H1 (cell line): Measurements from ENCODE around the gene VASH1.

Source experiments
- BCL11A ChIP-seq, 2 experiments: IDR thresholded peaks; one replicate each; pipeline ENCODE4 v1.6.1; 2011; ENCODE audit warnings: low read depth in 2 of 2, low read length in 2 of 2, mild to moderate bottlenecking in 2 of 2
- CEBPB ChIP-seq: IDR thresholded peaks from 2 replicates; pipeline ENCODE4 v1.6.1; 2012; ENCODE audit warnings: low read depth, low read length
- CTCF ChIP-seq, 3 experiments: IDR thresholded peaks; 1 replicate in 2 of 3; 2 replicates in 1 of 3; pipeline versions ENCODE4 v1.5.1 to v1.6.1; 2011; ENCODE audit warnings: low read length in 3 of 3, mild to moderate bottlenecking in 3 of 3, inconsistent platforms in 2 of 3, low read depth in 1 of 3, moderate library complexity in 1 of 3; ENCODE audit not compliant: insufficient read depth in 1 of 3; ENCODE audit errors: control extremely low read depth in 1 of 3
- EP300 ChIP-seq, 2 experiments: IDR thresholded peaks; 1 replicate in 1 of 2; 2 replicates in 1 of 2; pipeline ENCODE4 v1.6.1; 2011 to 2012; ENCODE audit warnings: low read depth in 2 of 2, low read length in 2 of 2, mild to moderate bottlenecking in 2 of 2, borderline replicate concordance in 1 of 2, inconsistent platforms in 1 of 2, moderate library complexity in 1 of 2
- EZH2 ChIP-seq: fragments of 200-600 bp; sonication (generic); IDR thresholded peaks from 2 replicates; pipeline ENCODE4 v1.7.1; 2012; ENCODE audit warnings: low read depth, mild to moderate bottlenecking, moderate library complexity, low read length, inconsistent platforms; ENCODE audit not compliant: severe bottlenecking
- FOSL1 ChIP-seq: IDR thresholded peaks from 2 replicates; pipeline ENCODE4 v1.6.1; 2011; ENCODE audit warnings: mild to moderate bottlenecking, low read depth, low read length, moderate library complexity; ENCODE audit not compliant: insufficient read depth
- KDM1A ChIP-seq: fragments of 200-600, 300-600 bp; sonication (generic); IDR thresholded peaks from 2 replicates; pipeline ENCODE4 v1.7.1; 2016; ENCODE audit warnings: mild to moderate bottlenecking, low read length, borderline replicate concordance
- POLR2A ChIP-seq, 2 experiments: IDR thresholded peaks; 1 replicate in 1 of 2; 2 replicates in 1 of 2; pipeline ENCODE4 v1.6.1; 2011; ENCODE audit warnings: low read depth in 2 of 2, low read length in 2 of 2, mild to moderate bottlenecking in 2 of 2; ENCODE audit errors: control extremely low read depth in 1 of 2
- POLR2AphosphoS5 ChIP-seq: IDR thresholded peaks from 2 replicates; pipeline ENCODE4 v1.6.1; 2011; ENCODE audit warnings: low read depth, low read length
- RAD21 ChIP-seq, 2 experiments: IDR thresholded peaks in 1 of 2; conservative IDR thresholded peaks in 1 of 2; 2 replicates each; pipeline ENCODE4 v1.6.1; 2011; ENCODE audit warnings: low read depth in 2 of 2, low read length in 2 of 2, improper control_type of control experiment in 1 of 2, inconsistent platforms in 1 of 2, mild to moderate bottlenecking in 1 of 2, moderate library complexity in 1 of 2
- SP2 ChIP-seq: IDR thresholded peaks from 2 replicates; pipeline ENCODE4 v1.6.1; 2012; ENCODE audit warnings: mild to moderate bottlenecking, low read length, inconsistent platforms
- TAF1 ChIP-seq: IDR thresholded peaks from 2 replicates; pipeline ENCODE4 v1.6.1; 2011; ENCODE audit warnings: mild to moderate bottlenecking, low read depth, low read length

GRCh38 chr14:76719666-76720065, 41.6 kb upstream of the VASH1 start:
- no peak for TF ChIP-seq POLR2AphosphoS5
- TF ChIP-seq RAD21 (IDR thresholded peaks at IDR 0.05 in 1 of 2, conservative IDR thresholded peaks at IDR 0.05 in 1 of 2; ENCODE audit: low read depth in 2 of 2, low read length in 2 of 2) = no peak
- TF ChIP-seq CTCF (IDR thresholded peaks at IDR 0.05; ENCODE audit: control extremely low read depth in 1 of 3, insufficient read depth in 1 of 3, low read depth in 1 of 3, low read length in 3 of 3) = no peak
- TF ChIP-seq BCL11A (IDR thresholded peaks at IDR 0.05; ENCODE audit: low read depth in 2 of 2, low read length in 2 of 2) = no peak
- TF ChIP-seq EZH2 = no peak
- no peak for TF ChIP-seq FOSL1
- no peak for TF ChIP-seq KDM1A
- TF ChIP-seq EP300 (IDR thresholded peaks at IDR 0.05; ENCODE audit: borderline replicate concordance in 1 of 2, low read depth in 2 of 2, low read length in 2 of 2) = no peak
- TF ChIP-seq SP2 = no peak
- TF ChIP-seq POLR2A (IDR thresholded peaks at IDR 0.05; ENCODE audit: control extremely low read depth in 1 of 2, low read depth in 2 of 2, low read length in 2 of 2) = no peak
- no peak for TF ChIP-seq CEBPB
- TF ChIP-seq TAF1 = no peak
